Activated CD8-positive, alpha-beta memory T cell treated with anti-CD3 and anti-CD28 coated beads, Interleukin-2, amount 50 U/mL, for 1 hour (primary cell): ENCODE measurements around the gene TEKT5.
"Not testable (repeated sequence)": the region's sequence is repeated elsewhere in the genome, so short reads cannot be mapped to it uniquely, and the experiment has no call there.

Source experiments
- DNase-seq: peaks from one replicate; pipeline ENCODE4 v3.0.0-alpha.2; 2020; ENCODE audit errors: extremely low read depth

Gene TEKT5

DNA sequence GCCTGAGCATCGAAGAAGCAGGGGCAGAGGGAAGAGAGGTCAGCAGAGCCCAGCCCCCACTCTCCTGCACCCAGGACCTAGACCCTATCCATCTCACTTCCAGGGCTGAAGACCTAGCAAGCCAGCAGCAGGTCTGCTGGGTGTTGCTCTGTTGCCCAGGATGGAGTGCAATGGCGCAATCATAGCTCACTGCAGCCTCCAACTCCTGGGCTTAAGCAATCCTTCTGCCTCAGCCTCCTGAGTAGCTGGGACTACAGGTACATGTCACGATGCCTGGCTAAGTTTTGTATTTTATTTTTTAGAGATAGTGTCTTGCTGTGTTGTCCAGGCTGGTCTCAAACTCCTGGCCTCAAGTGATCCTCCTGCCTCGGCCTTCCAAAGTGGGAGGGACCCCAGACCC is 61.3 kb downstream of the TEKT5 start:
- not testable (repeated sequence) for DNase-seq

DNA sequence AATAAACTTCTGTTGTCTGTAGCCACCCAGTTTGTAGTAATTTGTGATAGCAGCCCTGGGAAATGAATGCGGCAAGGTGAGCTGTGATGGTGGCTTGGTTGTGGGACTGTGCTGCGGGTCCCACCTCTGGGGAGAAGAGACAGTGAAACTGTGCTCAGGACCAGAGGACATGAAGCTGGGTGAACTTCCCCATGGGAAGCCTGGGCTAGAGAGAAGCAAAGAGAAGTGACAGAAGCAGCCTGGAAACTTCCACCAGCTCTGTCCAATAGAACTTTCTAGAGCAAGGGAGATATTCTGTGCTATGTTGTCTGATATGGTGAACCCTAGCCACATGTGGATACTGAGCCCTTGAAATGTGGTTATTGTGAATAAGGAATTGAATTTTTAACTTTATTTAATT is 62.8 kb downstream of the TEKT5 start:
- DNase-seq, result no peak

DNA sequence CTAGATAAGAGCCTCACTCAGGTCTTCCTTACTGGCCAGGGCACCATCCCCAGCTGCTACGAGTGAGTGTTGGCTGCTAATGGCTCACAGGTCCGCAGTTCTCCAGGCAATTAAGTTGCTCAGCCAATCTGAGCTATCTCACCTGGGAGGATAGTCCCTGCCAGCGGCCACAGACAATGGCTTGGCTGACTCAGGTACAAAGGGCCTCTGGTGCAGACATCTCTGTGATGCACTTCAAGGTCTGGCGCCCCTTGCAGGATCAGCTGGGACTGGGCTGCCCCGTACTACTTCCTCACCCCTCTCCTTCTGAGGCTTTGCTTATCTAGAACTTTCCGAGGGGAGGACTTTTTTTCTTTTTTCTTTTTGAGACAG is 65.2 kb downstream of the TEKT5 start:
- DNase-seq, result no peak

DNA sequence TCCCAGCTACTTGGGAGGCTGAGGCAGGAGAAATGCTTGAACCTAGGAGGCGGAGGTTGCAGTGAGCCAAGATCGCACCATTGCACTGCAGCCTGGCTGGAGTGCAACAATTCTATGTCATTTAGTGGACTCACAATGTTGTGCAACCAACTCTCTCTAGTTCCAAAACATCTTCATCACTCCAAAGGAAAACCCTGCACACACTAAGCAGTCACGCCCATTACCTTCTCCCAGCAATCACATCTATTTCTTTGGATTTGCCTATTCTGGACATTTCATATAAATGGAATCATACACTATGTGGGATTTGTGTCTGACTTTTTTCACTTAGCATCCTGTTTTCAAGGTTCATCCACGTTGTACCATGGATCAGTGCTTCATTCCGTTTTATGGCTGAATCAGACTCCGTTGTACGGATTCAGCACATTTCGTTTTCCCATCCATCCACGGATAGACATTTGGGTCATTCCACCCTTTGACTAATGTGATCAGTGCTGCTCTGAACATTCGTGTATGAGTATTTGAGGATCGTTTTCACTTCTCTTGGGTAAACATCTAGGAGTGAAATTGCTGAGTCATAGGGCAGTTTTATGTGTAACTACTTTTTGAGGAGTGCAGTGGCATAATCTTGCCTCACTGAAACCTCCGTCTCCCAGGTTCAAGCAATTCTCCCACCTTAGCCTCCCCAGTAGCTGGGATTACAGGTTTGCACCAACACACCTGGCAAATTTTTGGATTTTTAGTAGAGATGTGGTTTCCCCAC is 69.0 kb downstream of the TEKT5 start:
- no peak for DNase-seq

DNA sequence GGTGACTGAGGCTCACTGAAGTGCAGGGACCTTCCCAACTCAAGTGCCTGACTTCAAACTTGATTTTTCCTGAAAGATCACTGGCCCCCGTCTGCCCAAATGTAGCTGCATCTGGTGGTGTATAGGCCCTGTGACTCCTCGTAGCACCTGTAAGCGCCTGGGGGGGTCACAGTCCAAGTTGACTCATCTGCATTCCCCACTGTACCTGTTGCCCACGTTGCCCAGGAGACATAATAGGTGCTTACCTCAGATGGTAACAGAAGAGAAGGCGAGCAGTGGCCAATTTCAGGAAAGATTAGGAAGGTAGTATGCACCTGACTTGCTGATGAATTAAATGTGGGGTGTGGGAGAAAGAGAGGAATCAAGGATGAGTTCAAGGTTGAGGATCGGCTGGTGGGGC is 70.2 kb downstream of the TEKT5 start:
- DNase-seq, result no peak

- no peak for DNase-seq
Measured at GRCh38 chr16:10623059-10623458, 71.7 kb downstream of the TEKT5 start.

DNA sequence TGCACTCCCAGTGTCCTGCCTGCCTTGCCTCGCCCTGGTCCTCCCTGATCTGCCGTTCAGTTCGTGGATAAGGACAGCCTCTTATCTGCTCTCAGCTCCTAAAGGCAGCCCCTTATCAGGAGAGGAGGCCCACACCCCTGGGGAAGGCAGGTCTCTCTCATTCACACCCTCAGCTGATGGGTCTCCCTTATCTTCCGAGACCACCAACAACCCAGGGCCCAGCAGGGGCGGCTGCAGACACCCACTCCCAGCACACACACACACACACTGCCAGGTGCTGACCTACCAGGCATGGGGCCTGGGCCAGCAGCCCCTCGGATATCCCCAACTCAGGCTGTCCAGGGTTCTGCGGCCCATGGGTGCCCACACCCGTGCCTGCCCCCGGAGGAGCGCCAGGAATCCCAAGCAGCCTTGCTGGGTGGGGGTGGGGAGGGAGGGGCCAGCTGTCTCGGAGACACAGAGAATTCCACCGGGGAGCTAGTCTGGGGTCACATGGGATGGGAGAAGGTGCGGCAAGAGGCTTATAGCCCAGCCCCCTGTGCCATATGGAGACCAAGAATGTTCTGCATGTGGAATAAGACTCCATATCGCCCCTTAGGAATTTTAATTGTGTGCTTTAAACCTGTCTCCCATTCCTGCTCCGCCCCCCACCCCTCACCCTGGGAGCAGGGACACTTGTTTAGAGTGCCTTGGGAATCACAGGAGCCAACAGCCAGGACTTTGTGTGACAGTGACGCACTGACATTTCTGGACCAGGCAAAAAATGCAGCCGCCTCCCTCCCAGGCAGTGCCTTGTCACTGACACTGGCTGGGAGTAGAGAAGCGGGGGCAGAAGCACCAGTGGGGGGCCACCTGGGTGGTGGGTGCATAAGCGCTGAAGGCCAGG is 72.5 kb downstream of the TEKT5 start:
- no peak for DNase-seq

GRCh38 chr16:10621216-10621949 is 73.3 kb downstream of the TEKT5 start:
- not testable (repeated sequence) for DNase-seq

GRCh38 chr16:10620120-10620519 is 74.6 kb downstream of the TEKT5 start:
- no peak for DNase-seq

GRCh38 chr16:10619271-10619849 is 75.4 kb downstream of the TEKT5 start:
- no peak for DNase-seq

DNA sequence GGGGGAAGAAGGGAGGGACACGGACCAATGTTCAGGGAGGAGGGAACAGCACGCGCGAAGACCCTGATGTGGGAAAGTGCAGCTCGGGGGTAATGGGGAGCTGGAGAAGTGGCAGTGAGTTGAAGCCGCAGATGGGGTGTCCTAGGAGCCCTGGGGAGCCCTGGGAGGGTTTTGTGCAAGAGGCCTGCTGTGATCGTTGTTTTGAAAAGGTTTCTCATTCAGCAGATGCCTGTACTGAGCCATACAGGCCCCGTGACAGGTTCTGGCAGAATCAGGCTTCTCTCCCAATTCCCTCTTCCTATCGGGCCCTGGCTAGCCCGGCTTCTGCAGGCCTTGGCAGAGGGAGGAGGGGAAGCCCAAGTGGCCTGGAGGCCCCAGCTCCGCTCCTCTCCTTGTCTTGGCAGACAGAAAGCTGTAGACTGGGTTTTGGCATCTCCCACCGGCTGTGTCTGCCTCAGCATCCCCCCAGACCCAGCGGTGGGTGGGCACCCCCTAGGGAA is 76.0 kb downstream of the TEKT5 start:
- DNase-seq, result no peak

- DNase-seq, result no peak
Measured at GRCh38 chr16:10617662-10618420, 76.9 kb downstream of the TEKT5 start.

GRCh38 chr16:10616756-10617640 is 77.7 kb downstream of the TEKT5 start:
- no peak for DNase-seq

- no peak for DNase-seq
Measured at GRCh38 chr16:10616419-10616755, 78.3 kb downstream of the TEKT5 start.

- no peak for DNase-seq
Measured at GRCh38 chr16:10614685-10615084, 80.0 kb downstream of the TEKT5 start.

DNA sequence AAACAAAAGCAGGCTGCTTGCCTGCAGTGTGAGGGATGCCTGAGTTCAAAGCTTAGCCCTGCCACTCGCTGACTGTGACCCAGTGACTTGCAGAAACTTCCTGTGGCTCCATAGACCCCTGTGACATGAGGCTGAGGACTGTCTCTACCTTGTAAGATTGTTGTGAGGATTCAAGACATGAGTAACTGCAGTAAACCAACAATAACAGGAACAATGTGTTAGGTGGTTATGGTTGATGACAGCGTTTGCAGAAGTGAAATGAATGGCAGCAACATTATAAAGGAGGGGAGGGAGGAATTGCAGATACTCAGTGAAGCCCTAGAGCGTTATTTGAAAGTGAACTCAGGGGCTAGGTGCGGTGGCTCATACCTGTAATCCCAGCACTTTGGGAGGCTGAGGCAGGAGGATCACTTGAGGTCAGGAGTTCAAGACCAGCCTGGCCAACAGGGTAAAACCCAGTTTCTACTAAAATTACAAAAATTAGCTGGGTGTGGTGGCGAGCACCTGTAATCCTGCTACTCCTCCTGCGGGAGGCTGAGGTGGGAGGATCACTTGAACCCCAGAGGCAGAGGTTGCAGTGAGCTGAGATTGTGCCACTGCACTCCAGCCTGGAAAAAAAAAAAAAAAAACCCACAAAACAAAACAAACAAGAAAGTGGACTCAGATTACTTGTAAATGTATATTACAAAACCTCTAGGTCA is 80.8 kb downstream of the TEKT5 start:
- DNase-seq, result no peak

- no peak for DNase-seq
Measured at GRCh38 chr16:10612649-10613179, 82.0 kb downstream of the TEKT5 start.

DNA sequence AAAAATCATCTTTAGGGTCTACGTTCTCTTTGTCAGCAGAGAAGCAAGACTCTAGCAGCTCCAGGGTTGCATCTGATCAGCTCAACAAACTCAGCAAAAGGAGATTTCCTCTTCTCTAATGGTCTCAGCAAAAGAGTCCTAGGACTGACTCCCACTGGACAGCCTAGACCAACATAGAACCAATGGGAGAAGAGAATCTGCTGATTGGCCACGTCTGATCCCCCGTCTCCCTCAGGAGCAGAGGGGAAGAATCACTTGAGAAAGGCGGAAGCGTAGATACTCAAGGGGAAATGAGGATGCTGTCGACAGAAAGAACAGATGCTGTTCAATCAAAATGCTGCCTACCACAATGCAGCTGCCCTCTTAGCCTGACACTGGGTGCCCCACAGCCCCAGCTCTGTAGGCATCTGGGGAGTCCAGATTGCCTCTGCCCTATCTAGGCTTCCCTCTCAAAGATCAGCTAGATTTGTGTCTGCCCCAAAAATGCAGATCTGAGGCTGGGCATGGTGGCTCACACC is 82.8 kb downstream of the TEKT5 start:
- no peak for DNase-seq
